Measurements from ENCODE around the gene HTRA1. TPM values are rescaled to one million over a fixed set of nuclear protein-coding genes. Genes with fewer than 3 reads are reported as not detected.

Gene HTRA1
- total RNA-seq, 1 experiment from 2014 or later, result 18.6 TPM

GRCh38 chr10:122449153-122449552, 12.2 kb upstream of the HTRA1 start:
- Histone ChIP-seq H4K20me1 (ENCODE audit: low read length) (no peaks in the 10 kb centered on the region), H3K4me2 (ENCODE audit: low read length) (no peak overlapping the region), H3K9me2 (replicated peaks; ENCODE audit: low read length) (no peaks in the 10 kb centered on the region), H3F3A (ENCODE audit: low read length, unreplicated experiment) (no peaks in the 10 kb centered on the region), H3K36me3 (ENCODE audit: low read depth, low read length) (no peaks in the 10 kb centered on the region), H2AFZ (ENCODE audit: low read length) (no peak overlapping the region), H3K4me1 (ENCODE audit: insufficient read depth, low read length) (no peaks in the 10 kb centered on the region), H3K9ac (ENCODE audit: low read length) (no peak overlapping the region), H3K27ac (ENCODE audit: low read length) (no peak overlapping the region), H3K79me2 (ENCODE audit: low read length) (no peaks in the 10 kb centered on the region), H3K27me3 (ENCODE audit: low read length) (no peaks in the 10 kb centered on the region), H3K4me3 (ENCODE audit: low read length) (no peak overlapping the region), H3K9me3 (ENCODE audit: low read length) (no peaks in the 10 kb centered on the region)
- DNase-seq, result no peak
- intact Hi-C loops (cut with micrococcal nuclease), result no loop called here
- no peak for TF ChIP-seq CTCF (conservative IDR thresholded peaks at IDR 0.05; ENCODE audit: low read depth, low read length)
- no peak for TF ChIP-seq EZH2phosphoT487 (IDR thresholded peaks at IDR 0.05; ENCODE audit: borderline replicate concordance, low read length)
- TF ChIP-seq EZH2 (IDR thresholded peaks at IDR 0.05; ENCODE audit: low read length, unreplicated experiment), result no peak
- CTCF ChIA-PET, result no interaction called here
- BruUV-seq (replicated peaks), result no TSS peak
- ATAC-seq, result no peak
- POLR2A ChIA-PET (ENCODE audit: unreplicated experiment), result no interaction called here

GRCh38 chr10:122450353-122450990, 10.9 kb upstream of the HTRA1 start:
- H2AFZ ChIP-seq (ENCODE audit: low read length), result no peak overlapping the region
- H3K4me2 ChIP-seq (ENCODE audit: low read length), result no peak overlapping the region
- no peaks in the 10 kb centered on the region for H3K79me2 ChIP-seq (ENCODE audit: low read length)
- DNase-seq, result no peak
- no peaks in the 10 kb centered on the region for H3K9me3 ChIP-seq (ENCODE audit: low read length)
- TF ChIP-seq CTCF (conservative IDR thresholded peaks at IDR 0.05; ENCODE audit: low read depth, low read length), result no peak
- TF ChIP-seq EZH2phosphoT487 (IDR thresholded peaks at IDR 0.05; ENCODE audit: borderline replicate concordance, low read length), result no peak
- intact Hi-C loops (cut with micrococcal nuclease), result no loop called here
- ChIA-PET POLR2A (ENCODE audit: unreplicated experiment) (interaction anchor here (0.6 kb wide), 1 partner anchor 56 kb away, joined by 3 read pairs; no protein-coding TSS in a partner anchor), CTCF (no interaction called here)
- no peak for ATAC-seq
- H3K9ac ChIP-seq (ENCODE audit: low read length), result no peak overlapping the region
- H3K36me3 ChIP-seq (ENCODE audit: low read depth, low read length), result no peaks in the 10 kb centered on the region
- H3F3A ChIP-seq (ENCODE audit: low read length, unreplicated experiment), result no peaks in the 10 kb centered on the region
- no peak overlapping the region for H3K27ac ChIP-seq (ENCODE audit: low read length)
- no peak overlapping the region for H3K4me3 ChIP-seq (ENCODE audit: low read length)
- BruUV-seq (replicated peaks), result no TSS peak
- no peaks in the 10 kb centered on the region for H3K4me1 ChIP-seq (ENCODE audit: insufficient read depth, low read length)
- H3K9me2 ChIP-seq (replicated peaks; ENCODE audit: low read length), result no peaks in the 10 kb centered on the region
- no peaks in the 10 kb centered on the region for H3K27me3 ChIP-seq (ENCODE audit: low read length)
- H4K20me1 ChIP-seq (ENCODE audit: low read length), result no peaks in the 10 kb centered on the region

GRCh38 chr10:122454071-122454470, 7.3 kb upstream of the HTRA1 start:
- no peak for ATAC-seq
- H3K4me3 ChIP-seq (ENCODE audit: low read length), result no peak overlapping the region
- TF ChIP-seq CTCF (conservative IDR thresholded peaks at IDR 0.05; ENCODE audit: low read depth, low read length) (no peak), EZH2phosphoT487 (IDR thresholded peaks at IDR 0.05; ENCODE audit: borderline replicate concordance, low read length) (no peak), EZH2 (IDR thresholded peaks at IDR 0.05; ENCODE audit: low read length, unreplicated experiment) (no peak)
- no peaks in the 10 kb centered on the region for H3F3A ChIP-seq (ENCODE audit: low read length, unreplicated experiment)
- no peaks in the 10 kb centered on the region for H3K79me2 ChIP-seq (ENCODE audit: low read length)
- no peak for DNase-seq
- H3K9ac ChIP-seq (ENCODE audit: low read length), result no peak overlapping the region
- H4K20me1 ChIP-seq (ENCODE audit: low read length), result no peaks in the 10 kb centered on the region
- BruUV-seq (replicated peaks), result no TSS peak
- ChIA-PET POLR2A (ENCODE audit: unreplicated experiment) (no interaction called here), CTCF (no interaction called here)
- no peaks in the 10 kb centered on the region for H3K9me2 ChIP-seq (replicated peaks; ENCODE audit: low read length)
- no peaks in the 10 kb centered on the region for H3K9me3 ChIP-seq (ENCODE audit: low read length)
- H2AFZ ChIP-seq (ENCODE audit: low read length), result no peak overlapping the region
- H3K27ac ChIP-seq (ENCODE audit: low read length), result no peak overlapping the region
- intact Hi-C loops (cut with micrococcal nuclease), result no loop called here
- no peaks in the 10 kb centered on the region for H3K27me3 ChIP-seq (ENCODE audit: low read length)
- no peaks in the 10 kb centered on the region for H3K4me1 ChIP-seq (ENCODE audit: insufficient read depth, low read length)
- H3K4me2 ChIP-seq (ENCODE audit: low read length), result no peak overlapping the region
- no peaks in the 10 kb centered on the region for H3K36me3 ChIP-seq (ENCODE audit: low read depth, low read length)
